SK-N-SH (cell line): Measurements from ENCODE around the gene HPS6. TPM values are rescaled to one million over a fixed set of nuclear protein-coding genes. Genes with fewer than 3 reads are reported as not detected.
"Not testable (repeated sequence)": the region's sequence is repeated elsewhere in the genome, so short reads cannot be mapped to it uniquely, and the experiment has no call there.

Experiments
- CTCF ChIA-PET: fragments of 300-600, 350-600 bp; formaldehyde crosslinking; extraction: SDS; loops from one replicate; lab custom pipeline; 2021; lab: Yijun Ruan, JAX
- POLR2A ChIA-PET: fragments of 350-600 bp; sonication (Branson Sonifier 250); formaldehyde crosslinking; extraction: SDS; loops from one replicate; lab custom pipeline; 2020; ENCODE audit warnings: antibody characterized with exemption, inconsistent platforms; lab: Yijun Ruan, JAX
- DNase-seq: peaks from one replicate; pipeline ENCODE4 v3.0.0; 2012
- H2AFZ ChIP-seq: fragments of 200-600 bp; sonication (generic); 2 replicates; pipeline ENCODE4 v1.8.1; 2016; ENCODE audit warnings: antibody characterized with exemption, mild to moderate bottlenecking, low read depth
- H3F3A ChIP-seq: fragments of 200-600 bp; sonication (generic); replicated peaks from 2 replicates; pipeline ENCODE3; 2016; ENCODE audit warnings: antibody characterized with exemption, mild to moderate bottlenecking; ENCODE audit not compliant: insufficient read depth
- H3K27ac ChIP-seq, 2 experiments: fragments of 200-500 bp in 1 of 2; fragments of 200-600 bp in 1 of 2; sonication (Bioruptor generic) in 1 of 2; sonication (generic), shearing (Covaris generic) in 1 of 2; 2 replicates each; pipeline versions ENCODE4 v1.5.1 to v1.6.1; 2014 to 2016; ENCODE audit warnings: low read depth in 2 of 2, inconsistent platforms in 1 of 2, low read length in 1 of 2, mild to moderate bottlenecking in 1 of 2, mixed read lengths in 1 of 2
- H3K27me3 ChIP-seq: fragments of 200-600 bp; sonication (generic), shearing (Covaris generic); 2 replicates; pipeline ENCODE4 v1.6.1; 2016; ENCODE audit warnings: mixed run types; ENCODE audit not compliant: insufficient read depth
- H3K36me3 ChIP-seq, 2 experiments: fragments of 200-500 bp in 1 of 2; fragments of 200-600 bp in 1 of 2; sonication (Bioruptor generic) in 1 of 2; sonication (generic) in 1 of 2; replicated peaks in 1 of 2; 2 replicates each; pipeline versions ENCODE3 to v1.5.1; 2014 to 2016; ENCODE audit warnings: low read length in 1 of 2, mild to moderate bottlenecking in 1 of 2; ENCODE audit not compliant: insufficient read depth in 2 of 2, control insufficient read depth in 1 of 2
- H3K4me1 ChIP-seq, 2 experiments: fragments of 200-500 bp in 1 of 2; fragments of 200-600 bp in 1 of 2; sonication (Bioruptor generic) in 1 of 2; sonication (generic), shearing (Covaris generic) in 1 of 2; 2 replicates each; pipeline versions ENCODE4 v1.5.1 to v1.6.1; 2014 to 2016; ENCODE audit warnings: low read depth in 1 of 2, low read length in 1 of 2, mixed run types in 1 of 2; ENCODE audit not compliant: insufficient read depth in 2 of 2, control insufficient read depth in 1 of 2
- H3K4me2 ChIP-seq: fragments of 200-600 bp; sonication (generic), shearing (Covaris generic); 2 replicates; pipeline ENCODE4 v1.6.1; 2017; ENCODE audit warnings: mixed run types
- H3K4me3 ChIP-seq, 2 experiments: fragments of 200-500 bp in 1 of 2; fragments of 200-600 bp in 1 of 2; sonication (Bioruptor generic) in 1 of 2; sonication (generic), shearing (Covaris generic) in 1 of 2; 2 replicates each; pipeline versions ENCODE4 v1.5.1 to v1.8.1; 2014 to 2016; ENCODE audit warnings: low read depth in 2 of 2, inconsistent platforms in 1 of 2, low read length in 1 of 2, mild to moderate bottlenecking in 1 of 2, mixed read lengths in 1 of 2, moderate library complexity in 1 of 2
- H3K79me2 ChIP-seq: fragments of 200-600 bp; sonication (generic); 2 replicates; pipeline ENCODE4 v1.8.1; 2017; ENCODE audit warnings: mild to moderate bottlenecking; ENCODE audit not compliant: insufficient read depth
- H3K9ac ChIP-seq: fragments of 200-600 bp; sonication (generic); 2 replicates; pipeline ENCODE4 v1.6.1; 2017; ENCODE audit warnings: mixed run types
- H3K9me2 ChIP-seq: fragments of 200-600 bp; sonication (generic); 2 replicates; pipeline ENCODE4 v1.6.1; 2017; ENCODE audit warnings: mixed run types
- H3K9me3 ChIP-seq: fragments of 200-600 bp; sonication (generic); 2 replicates; pipeline ENCODE4 v1.6.1; 2017; ENCODE audit warnings: mixed run types, mild to moderate bottlenecking, moderate library complexity
- H4K20me1 ChIP-seq: fragments of 200-600 bp; sonication (generic); 2 replicates; pipeline ENCODE4 v1.6.1; 2017; ENCODE audit warnings: mild to moderate bottlenecking, mixed run types; ENCODE audit not compliant: insufficient read depth
- CHD2 ChIP-seq: fragments of 150-350 bp; IDR thresholded peaks from 2 replicates; pipeline ENCODE4 v1.6.1; 2018; ENCODE audit warnings: low read length; ENCODE audit not compliant: partially characterized antibody
- FOSL2 ChIP-seq: IDR thresholded peaks from 2 replicates; pipeline ENCODE4 v1.4.0; 2012; ENCODE audit warnings: low read depth, mild to moderate bottlenecking, moderate library complexity, borderline replicate concordance
- JUND ChIP-seq: IDR thresholded peaks from 2 replicates; pipeline ENCODE4 v1.4.0; 2012
- MAX ChIP-seq: IDR thresholded peaks from 2 replicates; pipeline ENCODE4 v1.4.0; 2012; ENCODE audit warnings: low read depth
- NFIC ChIP-seq: IDR thresholded peaks from 2 replicates; pipeline ENCODE4 v1.4.0; 2012; ENCODE audit warnings: borderline replicate concordance
- NRF1 ChIP-seq: IDR thresholded peaks from 2 replicates; pipeline ENCODE4 v1.6.1; 2012; ENCODE audit warnings: low read depth, mild to moderate bottlenecking, low read length
- POLR2AphosphoS5 ChIP-seq: IDR thresholded peaks from 2 replicates; pipeline ENCODE4 v1.6.1; 2012; ENCODE audit warnings: low read depth, low read length
- RCOR1 ChIP-seq: fragments of 150-350 bp; IDR thresholded peaks from 2 replicates; pipeline ENCODE4 v1.6.1; 2017; ENCODE audit warnings: antibody characterized with exemption, low read length
- REST ChIP-seq: IDR thresholded peaks from 2 replicates; pipeline ENCODE4 v1.6.1; 2012; ENCODE audit warnings: mild to moderate bottlenecking, low read depth, low read length, moderate library complexity
- RXRA ChIP-seq: IDR thresholded peaks from 2 replicates; pipeline ENCODE4 v1.4.0; 2012; ENCODE audit warnings: low read depth, mild to moderate bottlenecking, borderline replicate concordance
- SIN3A ChIP-seq: IDR thresholded peaks from 2 replicates; pipeline ENCODE4 v1.6.1; 2012; ENCODE audit warnings: low read depth, mild to moderate bottlenecking, low read length, moderate library complexity, borderline replicate concordance
- TCF12 ChIP-seq: IDR thresholded peaks from 2 replicates; pipeline ENCODE4 v1.4.0; 2012
- ZBTB33 ChIP-seq: IDR thresholded peaks from 2 replicates; pipeline ENCODE4 v1.4.0; 2012; ENCODE audit warnings: low read depth, borderline replicate concordance
- WGBS: methylation state at CpG from one replicate; pipeline ENCODE4 v1.1.6; 2017; ENCODE audit warnings: low lambda C conversion rate; 5-methylcytosine and 5-hydroxymethylcytosine counted together
- polyA plus RNA-seq, 3 experiments: library from polyadenylated mRNA; depleted of rRNA; stranded (reverse); fragments of >200 nt; gene quantifications; 2 replicates each; pipeline ENCODE4 v1.2.3, GENCODE V29; 2012
- TF ChIP-seq, protein P1 (sequence below): fragments of 150-350 bp; IDR thresholded peaks from 2 replicates; pipeline ENCODE4 v1.6.1; 2016; ENCODE audit warnings: mild to moderate bottlenecking, low read depth, low read length

The HPS6 gene
- polyA plus RNA-seq, 1 of the 3 experiments (the other 2 are of a cell fraction), result 7.8 TPM

DNA sequence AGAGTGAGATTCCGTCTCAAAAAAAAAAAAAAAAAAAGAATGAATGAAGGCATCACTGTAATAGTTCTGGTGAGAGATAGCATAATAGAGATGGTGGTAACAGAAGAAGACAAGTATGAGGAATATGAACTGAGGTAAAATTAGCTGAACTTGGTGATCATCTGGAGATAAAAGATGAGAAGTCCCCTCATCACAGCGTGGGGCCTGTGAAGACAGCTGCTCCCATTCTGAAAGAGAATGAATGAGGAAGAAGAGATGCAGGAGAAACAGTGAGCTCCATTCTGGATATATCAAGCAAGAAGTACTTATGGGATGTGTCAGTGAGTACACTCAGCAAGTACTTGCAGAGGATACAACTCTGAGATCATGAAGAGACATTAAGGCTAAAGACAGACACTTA is 37.9 kb upstream of the HPS6 start (continued):
- TF ChIP-seq ZBTB33 (no peak), REST (no peak), MAX (no peak)
- TF ChIP-seq, protein P1, sequence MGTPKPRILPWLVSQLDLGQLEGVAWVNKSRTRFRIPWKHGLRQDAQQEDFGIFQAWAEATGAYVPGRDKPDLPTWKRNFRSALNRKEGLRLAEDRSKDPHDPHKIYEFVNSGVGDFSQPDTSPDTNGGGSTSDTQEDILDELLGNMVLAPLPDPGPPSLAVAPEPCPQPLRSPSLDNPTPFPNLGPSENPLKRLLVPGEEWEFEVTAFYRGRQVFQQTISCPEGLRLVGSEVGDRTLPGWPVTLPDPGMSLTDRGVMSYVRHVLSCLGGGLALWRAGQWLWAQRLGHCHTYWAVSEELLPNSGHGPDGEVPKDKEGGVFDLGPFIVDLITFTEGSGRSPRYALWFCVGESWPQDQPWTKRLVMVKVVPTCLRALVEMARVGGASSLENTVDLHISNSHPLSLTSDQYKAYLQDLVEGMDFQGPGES, result no peak

DNA sequence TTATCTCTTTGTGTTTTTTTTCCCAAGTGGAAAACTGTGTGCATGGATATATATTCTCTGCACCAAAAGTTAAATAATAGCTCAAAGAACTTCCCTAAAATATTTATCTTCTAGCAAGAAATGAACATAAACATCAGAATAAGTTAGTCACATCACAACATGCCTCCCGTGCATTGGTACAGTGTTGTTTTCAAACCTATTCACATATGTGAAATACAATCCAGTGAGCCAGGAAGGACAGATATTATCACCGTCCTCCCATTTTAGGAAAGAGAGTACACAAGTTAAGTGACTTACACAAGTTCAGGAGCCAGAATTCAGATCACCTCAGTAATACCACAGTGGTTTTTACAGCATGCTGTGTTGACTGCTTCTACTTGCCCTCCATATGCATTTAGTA is 31.4 kb upstream of the HPS6 start:
- WGBS, result 94% methylated on average over 2 of the region's 2 CpGs
- H3K9me2 ChIP-seq, result no peaks in the 10 kb centered on the region

DNA sequence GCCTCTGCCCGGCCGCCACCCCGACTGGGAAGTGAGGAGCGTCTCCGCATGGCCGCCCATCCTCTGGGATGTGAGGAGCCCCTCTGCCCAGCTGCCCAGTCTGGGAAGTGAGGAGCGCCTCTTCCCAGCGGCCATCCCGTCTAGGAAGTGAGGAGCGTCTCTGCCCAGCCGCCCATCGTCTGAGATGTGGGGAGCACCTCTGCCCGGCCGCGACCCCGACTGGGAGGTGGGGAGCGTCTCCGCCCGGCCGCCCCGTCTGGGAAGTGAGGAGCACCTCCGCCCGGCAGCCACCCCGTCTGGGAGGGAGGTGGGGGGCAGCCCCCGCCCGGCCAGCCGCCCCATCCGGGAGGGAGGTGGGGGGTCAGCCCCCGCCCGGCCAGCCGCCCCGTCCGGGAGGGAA is 29.3 kb upstream of the HPS6 start:
- H3K9me3 ChIP-seq, H3K4me3 ChIP-seq, H3F3A ChIP-seq, H3K4me2 ChIP-seq, H2AFZ ChIP-seq, POLR2A ChIA-PET, DNase-seq, H3K9ac ChIP-seq, H3K27ac ChIP-seq, CTCF ChIA-PET, H3K27me3 ChIP-seq, H3K9me2 ChIP-seq, H3K4me1 ChIP-seq: not testable (repeated sequence)
- WGBS, result 96% methylated on average over 9 of the region's 33 CpGs
- Histone ChIP-seq H3K79me2 (peaks cover 15% of the 10 kb centered on the region; the same call in 1 of the 2 replicates), H4K20me1 (peaks cover 10% of the 10 kb centered on the region), H3K36me3 (peaks cover 15 to 34% of the 10 kb centered on the region in 2 experiments)

More for the DNA sequence above, 31.4 kb upstream of the HPS6 start:
- H3F3A ChIP-seq, result peaks cover 4% of the 10 kb centered on the region
- no peaks in the 10 kb centered on the region for H3K9me3 ChIP-seq
- peaks cover 4% of the 10 kb centered on the region; the same call in 1 of the 2 replicates for H3K79me2 ChIP-seq
- H3K4me2 ChIP-seq, result no peak overlapping the region
- no peak for TF ChIP-seq FOSL2
- no peak for TF ChIP-seq POLR2AphosphoS5
- no peak for TF ChIP-seq RXRA
- no peak for TF ChIP-seq TCF12
- TF ChIP-seq REST, result no peak
- TF ChIP-seq SIN3A, result no peak
- TF ChIP-seq NRF1, result no peak
- TF ChIP-seq RCOR1, result no peak
- TF ChIP-seq NFIC, result no peak
- TF ChIP-seq JUND, result no peak
- TF ChIP-seq CHD2, result no peak
- peaks cover 19 to 39% of the 10 kb centered on the region in 2 experiments for H3K36me3 ChIP-seq
- POLR2A ChIA-PET, result no interaction called here
- CTCF ChIA-PET, result interaction anchor here (1.1 to 1.2 kb wide), 3 partner anchors 16 to 193 kb away, joined by 3 to 4 read pairs (median 4); no protein-coding TSS in a partner anchor
- H3K9ac ChIP-seq, result no peak overlapping the region
- DNase-seq, result no peak
- H2AFZ ChIP-seq, result no peak overlapping the region
- no peak overlapping the region for H3K27ac ChIP-seq
- no peaks in the 10 kb centered on the region for H3K27me3 ChIP-seq
- H4K20me1 ChIP-seq, result no peaks in the 10 kb centered on the region
- no peak overlapping the region for H3K4me3 ChIP-seq
- no peaks in the 10 kb centered on the region for H3K4me1 ChIP-seq
